A549 treated with ZK216348 at 1 μM for 4 hours (cell line): Measurements from ENCODE around the gene SOCS4. TPM values are rescaled to one million over a fixed set of nuclear protein-coding genes. Genes with fewer than 3 reads are reported as not detected.

Source experiments
- total RNA-seq: library from RNA; stranded (reverse); fragments of 200-300 nt; extraction: Qiagen RNA extraction; gene quantifications from 5 replicates; pipeline ENCODE4 v1.2.3, GENCODE V29; 2022; ENCODE audit warnings: low read depth

SOCS4 gene, protein sequence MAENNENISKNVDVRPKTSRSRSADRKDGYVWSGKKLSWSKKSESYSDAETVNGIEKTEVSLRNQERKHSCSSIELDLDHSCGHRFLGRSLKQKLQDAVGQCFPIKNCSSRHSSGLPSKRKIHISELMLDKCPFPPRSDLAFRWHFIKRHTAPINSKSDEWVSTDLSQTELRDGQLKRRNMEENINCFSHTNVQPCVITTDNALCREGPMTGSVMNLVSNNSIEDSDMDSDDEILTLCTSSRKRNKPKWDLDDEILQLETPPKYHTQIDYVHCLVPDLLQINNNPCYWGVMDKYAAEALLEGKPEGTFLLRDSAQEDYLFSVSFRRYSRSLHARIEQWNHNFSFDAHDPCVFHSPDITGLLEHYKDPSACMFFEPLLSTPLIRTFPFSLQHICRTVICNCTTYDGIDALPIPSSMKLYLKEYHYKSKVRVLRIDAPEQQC
- total RNA-seq, result 5.5 to 9.9 TPM (median 8.3 TPM) in 5 replicates

DNA sequence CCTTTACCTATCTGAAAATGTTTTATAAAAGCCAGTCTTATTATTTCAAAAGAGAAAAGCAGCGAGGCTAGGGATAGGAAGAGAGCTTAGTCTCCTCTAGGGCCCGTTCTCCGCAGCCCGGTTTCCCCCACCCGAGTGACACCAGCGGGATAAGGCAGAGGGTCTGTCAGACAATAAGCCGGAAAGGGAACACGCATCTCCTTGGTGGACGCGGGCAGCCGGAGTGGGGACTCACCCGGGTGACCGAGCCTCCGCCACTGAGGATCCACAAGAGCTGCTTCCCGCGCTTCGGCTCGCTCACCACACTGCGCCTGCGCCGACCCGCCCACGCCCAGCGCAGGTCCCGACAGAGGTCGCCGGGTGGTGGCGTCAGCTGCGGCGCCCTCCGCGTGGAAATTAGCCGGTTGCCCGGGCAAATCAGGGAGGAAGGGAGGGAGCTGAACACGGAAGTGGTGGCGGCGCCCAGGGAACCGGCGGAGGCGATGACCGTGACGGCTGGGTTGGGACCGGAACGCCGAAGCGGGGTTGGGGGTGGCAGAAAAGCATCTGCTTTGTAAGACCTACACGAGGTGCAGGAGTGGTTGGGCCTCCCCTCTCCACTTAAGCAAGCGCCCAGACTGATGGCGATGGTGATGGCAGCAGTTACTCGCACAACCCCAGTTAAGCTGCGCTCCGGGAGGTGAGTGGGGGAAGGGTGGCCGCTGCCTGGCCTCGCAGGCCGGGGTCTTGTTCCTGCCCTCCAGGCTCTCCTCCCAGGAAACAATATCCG is at the start of gene SOCS4, which contains the start of gene WDHD1:
SOCS4 (plus strand) TSS at position 444 of the 769 bp plus-strand sequence. CDS start 15,806 bp downstream, outside the sequence.
WDHD1 (minus strand) TSS at position 307 of the 769 bp plus-strand sequence. CDS start 312 bp downstream, outside the sequence.

GRCh38 chr14:55051423-55052268 is 24.6 kb downstream of the SOCS4 start, which contains the start of gene MAPK1IP1L:
Gene MAPK1IP1L (plus strand): TSS chr14:55051647. CDS start chr14:55061684, 10,037 bp downstream.

Other genes starting within 250 kb of the SOCS4 start
- gene GCH1, start 124.4 kb upstream of the SOCS4 start, total RNA-seq, result 2.2 to 4.2 TPM (median 3.7 TPM) in 5 replicates
- 9.3 to 17.0 TPM (median 12.5 TPM) in 5 replicates for gene WDHD1, start 137 bp upstream of the SOCS4 start, total RNA-seq
- gene MAPK1IP1L, start 24.4 kb downstream of the SOCS4 start, total RNA-seq, result 92.4 to 126 TPM (median 120 TPM) in 5 replicates
- gene LGALS3, start 102.0 kb downstream of the SOCS4 start, total RNA-seq, result 141 to 205 TPM (median 164 TPM) in 5 replicates
- 25.5 to 43.4 TPM (median 33.1 TPM) in 5 replicates for gene DLGAP5, start 164.3 kb downstream of the SOCS4 start, total RNA-seq
- 11.0 to 15.0 TPM (median 14.7 TPM) in 5 replicates for gene FBXO34, start 244.2 kb downstream of the SOCS4 start, total RNA-seq